AG09309 (cell line): Measurements from ENCODE around the gene PDLIM5.

ENCODE experiments used
- DNase-seq: peaks from one replicate; pipeline ENCODE4 v3.0.0-alpha.2; 2010; ENCODE audit warnings: low read depth
- H3K4me3 ChIP-seq: 2 replicates; pipeline ENCODE4 v1.5.1; 2011; ENCODE audit warnings: mild to moderate bottlenecking, low read depth, low read length, moderate library complexity; ENCODE audit not compliant: control insufficient read depth
- CTCF ChIP-seq: IDR thresholded peaks from 2 replicates; pipeline ENCODE4 v1.5.1; 2011; ENCODE audit warnings: mild to moderate bottlenecking, low read depth, low read length, inconsistent platforms; ENCODE audit not compliant: insufficient read depth, control insufficient read depth; ENCODE audit errors: missing control alignments

PDLIM5 gene

GRCh38 chr4:94564252-94564651 is 112.5 kb downstream of the PDLIM5 start:
- no peak for TF ChIP-seq CTCF
- DNase-seq = no peak

GRCh38 chr4:94566420-94566819 is 114.7 kb downstream of the PDLIM5 start:
- TF ChIP-seq CTCF = no peak
- DNase-seq = no peak
- H3K4me3 ChIP-seq = no peak overlapping the region

More at GRCh38 chr4:94564252-94564651, 112.5 kb downstream of the PDLIM5 start:
- no peak overlapping the region for H3K4me3 ChIP-seq

GRCh38 chr4:94567811-94568210 is 116.1 kb downstream of the PDLIM5 start:
- H3K4me3 ChIP-seq = no peak overlapping the region
- no peak for TF ChIP-seq CTCF
- DNase-seq = no peak

GRCh38 chr4:94570558-94570957 is 118.8 kb downstream of the PDLIM5 start:
- no peak for TF ChIP-seq CTCF
- H3K4me3 ChIP-seq = no peak overlapping the region
- no peak for DNase-seq

GRCh38 chr4:94571298-94571697 is 119.6 kb downstream of the PDLIM5 start:
- DNase-seq = no peak
- no peak for TF ChIP-seq CTCF
- H3K4me3 ChIP-seq = no peak overlapping the region

- H3K4me3 ChIP-seq = no peak overlapping the region
- no peak for DNase-seq
- no peak for TF ChIP-seq CTCF
Measured at GRCh38 chr4:94571715-94572114, 120.0 kb downstream of the PDLIM5 start.

- no peak for DNase-seq
- H3K4me3 ChIP-seq = no peak overlapping the region
- no peak for TF ChIP-seq CTCF
Measured at GRCh38 chr4:94574050-94574449, 122.3 kb downstream of the PDLIM5 start.
